Right lobe of liver (tissue), 6 donors: Measurements from ENCODE around the gene OPHN1. TPM values are rescaled to one million over a fixed set of nuclear protein-coding genes. Genes with fewer than 3 reads are reported as not detected.

Source experiments
- ATAC-seq, 4 donors: fragments of 200-7000 bp; cut with Tn5 transposase; one replicate each; pipeline ENCODE4 v1.9.1; 2020; ENCODE audit warnings: mild to moderate bottlenecking in 4 of 4, moderate library complexity in 4 of 4
- DNase-seq, 3 donors: peaks; one replicate each; pipeline ENCODE4 v3.0.0-alpha.2; 2020
- H3K27ac ChIP-seq, 3 donors: fragments of 200-600 bp; one replicate each; pipeline ENCODE4 v1.8.0; 2022
- H3K27me3 ChIP-seq, 2 donors: fragments of 200-600 bp; one replicate each; pipeline ENCODE4 v1.8.0; 2022
- H3K36me3 ChIP-seq, 4 donors: fragments of 200-600 bp; sonication (generic) in 1 of 4; one replicate each; pipeline versions ENCODE4 v1.5.1 to v1.8.0; 2017 to 2022; ENCODE audit warnings: control low read depth in 1 of 4
- H3K4me1 ChIP-seq, 4 donors: fragments of 200-600 bp; sonication (generic) in 1 of 4; one replicate each; pipeline versions ENCODE4 v1.5.1 to v1.8.0; 2017 to 2022; ENCODE audit warnings: control low read depth in 1 of 4
- H3K4me3 ChIP-seq, 3 donors: fragments of 200-600 bp; one replicate each; pipeline ENCODE4 v1.8.0; 2022
- H3K9me3 ChIP-seq, 4 donors: fragments of 200-600 bp; sonication (generic) in 1 of 4; one replicate each; pipeline versions ENCODE4 v1.5.1 to v1.8.0; 2017 to 2022; ENCODE audit warnings: control low read depth in 1 of 4
- POLR2A ChIP-seq: fragments of 450-650 bp; IDR thresholded peaks from one replicate; pipeline ENCODE4 v1.6.1; 2017; ENCODE audit warnings: antibody characterized with exemption, mild to moderate bottlenecking
- WGBS: methylation state at CpG from one replicate; pipeline ENCODE4 v1.1.6; 2018; ENCODE audit warnings: low coverage, low lambda C conversion rate; ENCODE audit not compliant: insufficient coverage; ENCODE audit errors: missing lambda C conversion rate; 5-methylcytosine and 5-hydroxymethylcytosine counted together
- intact Hi-C, 2 donors: fragments of 100-400 bp; cut with DNase I; formaldehyde crosslinking; loops; one replicate each; pipeline versions ENCODE4 v1.11.2 to v1.14.1; 2022
- total RNA-seq, 6 experiments: library from RNA; depleted of rRNA in 2 of 6; stranded (reverse); fragments of >200 nt in 2 of 6; fragmentation: NEBNext Ultra II Directional in 3 of 6; extraction: Animal tissue kit (Norgen Biotek cat#: 25700) in 3 of 6; gene quantifications; one replicate each; pipeline versions ENCODE4 v1.1.0 to v1.2.4, GENCODE V29; 2016 to 2023
- TF ChIP-seq, protein P1 (sequence below), 4 donors: fragments of 200-600 bp in 3 of 4; fragments of 450-650 bp in 1 of 4; IDR thresholded peaks; one replicate each; pipeline versions ENCODE4 v1.5.1 to v1.8.0; 2016 to 2022; ENCODE audit warnings: antibody characterized with exemption in 4 of 4, mild to moderate bottlenecking in 2 of 4
- donor health status: DM: no; HTN: yes; CAD: no.
- donor health status: DM: no; HTN: no; CAD: no.
- donor health status: DM: no; HTN: no; CAD: no.
- donor health status: DM: no; HTN: yes; CAD: no.
- donor health status: DM: no; HTN: yes; CAD: no.

Gene OPHN1
- total RNA-seq, 6 experiments from 2014 or later = 0.47 to 1.2 (median 0.81) TPM

DNA sequence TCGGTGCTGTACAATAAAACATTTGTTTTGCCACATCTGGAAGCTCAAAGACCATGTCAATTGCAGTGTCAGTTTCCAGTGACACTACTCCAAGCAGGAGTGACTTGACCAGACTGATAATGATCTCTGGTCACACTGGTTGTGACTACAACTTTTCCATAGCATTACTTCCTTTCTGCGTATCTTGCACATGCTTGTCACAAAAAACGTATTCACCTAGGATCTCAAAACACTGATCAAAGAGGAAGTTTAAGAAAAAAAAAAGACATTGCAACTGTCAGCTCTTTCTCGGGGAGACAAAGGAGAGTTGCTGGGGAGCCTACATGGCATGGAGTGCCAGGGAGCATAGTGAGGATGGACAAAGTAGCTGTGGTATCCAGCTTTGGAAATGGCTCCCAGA, 60.6 kb downstream of the OPHN1 start:
- TF ChIP-seq POLR2A = no peak
- TF ChIP-seq, protein P1, sequence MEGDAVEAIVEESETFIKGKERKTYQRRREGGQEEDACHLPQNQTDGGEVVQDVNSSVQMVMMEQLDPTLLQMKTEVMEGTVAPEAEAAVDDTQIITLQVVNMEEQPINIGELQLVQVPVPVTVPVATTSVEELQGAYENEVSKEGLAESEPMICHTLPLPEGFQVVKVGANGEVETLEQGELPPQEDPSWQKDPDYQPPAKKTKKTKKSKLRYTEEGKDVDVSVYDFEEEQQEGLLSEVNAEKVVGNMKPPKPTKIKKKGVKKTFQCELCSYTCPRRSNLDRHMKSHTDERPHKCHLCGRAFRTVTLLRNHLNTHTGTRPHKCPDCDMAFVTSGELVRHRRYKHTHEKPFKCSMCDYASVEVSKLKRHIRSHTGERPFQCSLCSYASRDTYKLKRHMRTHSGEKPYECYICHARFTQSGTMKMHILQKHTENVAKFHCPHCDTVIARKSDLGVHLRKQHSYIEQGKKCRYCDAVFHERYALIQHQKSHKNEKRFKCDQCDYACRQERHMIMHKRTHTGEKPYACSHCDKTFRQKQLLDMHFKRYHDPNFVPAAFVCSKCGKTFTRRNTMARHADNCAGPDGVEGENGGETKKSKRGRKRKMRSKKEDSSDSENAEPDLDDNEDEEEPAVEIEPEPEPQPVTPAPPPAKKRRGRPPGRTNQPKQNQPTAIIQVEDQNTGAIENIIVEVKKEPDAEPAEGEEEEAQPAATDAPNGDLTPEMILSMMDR (IDR thresholded peaks at IDR 0.05) = no peak
- intact Hi-C loops = no loop called here

DNA sequence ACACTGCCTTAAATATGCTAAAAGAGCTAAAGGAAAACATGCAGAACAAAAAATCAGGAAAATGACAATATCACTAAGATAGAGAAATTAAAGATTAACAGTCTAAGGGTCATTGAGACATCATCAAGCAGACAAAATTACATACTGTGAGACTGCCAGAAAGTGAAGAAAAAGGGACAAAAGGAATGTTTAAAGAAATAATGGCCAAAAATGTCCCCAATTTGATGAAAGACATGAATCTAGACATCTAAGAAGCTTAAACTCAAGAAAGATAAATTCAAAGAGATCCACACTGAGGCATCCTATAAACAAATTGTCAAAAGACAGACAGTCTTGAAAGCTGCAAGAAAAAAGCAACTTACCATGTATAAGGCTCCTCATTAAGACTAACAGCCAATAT, 63.7 kb downstream of the OPHN1 start:
- H3K4me1 ChIP-seq = no peaks in the 10 kb centered on the region
- H3K9me3 ChIP-seq = no peaks in the 10 kb centered on the region
- no peak for TF ChIP-seq POLR2A
- no peak overlapping the region for H3K4me3 ChIP-seq
- ATAC-seq (no peak), DNase-seq (no peak)
- no peaks in the 10 kb centered on the region for H3K27me3 ChIP-seq
- no peaks in the 10 kb centered on the region for H3K36me3 ChIP-seq
- H3K27ac ChIP-seq = no peak overlapping the region
- intact Hi-C loops = no loop called here

More for the DNA sequence above, 60.6 kb downstream of the OPHN1 start:
- Histone ChIP-seq H3K27me3 (no peaks in the 10 kb centered on the region), H3K36me3 (no peaks in the 10 kb centered on the region), H3K4me3 (no peak overlapping the region), H3K9me3 (no peaks in the 10 kb centered on the region), H3K27ac (no peak overlapping the region), H3K4me1 (no peaks in the 10 kb centered on the region)
- WGBS = 63% methylated on average over 4 of the region's 4 CpGs
- DNase-seq (no peak), ATAC-seq (no peak)

DNA sequence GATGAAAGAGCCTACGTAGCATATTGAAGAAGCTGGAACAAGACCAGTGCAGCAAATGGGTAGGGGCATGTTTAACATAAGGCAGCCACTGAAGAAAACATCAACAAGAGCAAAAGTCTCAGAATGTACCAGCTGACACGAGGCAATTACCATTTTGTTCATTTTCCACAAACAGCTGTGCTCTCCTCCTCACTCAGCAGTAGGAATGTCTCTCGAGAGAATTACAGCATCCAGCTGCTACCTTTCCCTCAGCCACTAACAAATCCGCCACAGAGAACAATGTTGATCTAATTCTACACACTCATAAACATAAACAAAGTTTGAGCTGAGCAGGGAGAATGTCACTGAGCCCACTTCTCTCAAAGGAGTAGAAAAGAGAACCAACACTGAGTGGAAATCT, 68.0 kb downstream of the OPHN1 start:
- Histone ChIP-seq H3K27me3 (no peaks in the 10 kb centered on the region), H3K27ac (no peak overlapping the region), H3K9me3 (no peaks in the 10 kb centered on the region), H3K36me3 (no peaks in the 10 kb centered on the region), H3K4me1 (no peaks in the 10 kb centered on the region), H3K4me3 (no peak overlapping the region)
- intact Hi-C loops = no loop called here
- 56% methylated on average over 4 of the region's 4 CpGs for WGBS
- ATAC-seq = no peak
- no peak for TF ChIP-seq POLR2A
- TF ChIP-seq, protein P1 (IDR thresholded peaks at IDR 0.05) = no peak
- no peak for DNase-seq

DNA sequence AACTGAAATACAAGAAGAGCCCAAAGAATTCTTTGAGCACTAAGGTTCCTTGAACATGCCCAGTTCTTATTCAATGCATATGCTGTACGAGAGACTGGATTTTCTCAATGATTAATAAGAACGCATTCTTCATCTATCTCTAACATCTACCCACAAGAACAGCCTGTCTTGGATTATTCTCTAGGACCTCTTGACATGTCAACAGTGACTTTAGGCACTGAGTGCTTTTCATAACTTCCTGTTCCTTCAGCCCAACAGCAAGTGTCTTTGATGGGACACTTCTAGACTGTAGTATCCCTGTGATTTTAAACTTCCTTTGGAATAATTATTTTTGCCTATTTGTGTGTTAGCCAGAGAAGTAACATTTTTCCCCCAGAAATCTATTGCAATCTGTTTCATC, 69.3 kb downstream of the OPHN1 start:
- no peaks in the 10 kb centered on the region for H3K9me3 ChIP-seq
- DNase-seq (no peak), ATAC-seq (no peak)
- no peaks in the 10 kb centered on the region for H3K4me1 ChIP-seq
- TF ChIP-seq POLR2A = no peak
- TF ChIP-seq, protein P1 (IDR thresholded peaks at IDR 0.05) = no peak
- 56% methylated on average over 2 of the region's 2 CpGs for WGBS
- no peak overlapping the region for H3K27ac ChIP-seq
- H3K27me3 ChIP-seq = no peaks in the 10 kb centered on the region
- intact Hi-C loops = no loop called here
- H3K36me3 ChIP-seq = no peaks in the 10 kb centered on the region
- H3K4me3 ChIP-seq = no peak overlapping the region

DNA sequence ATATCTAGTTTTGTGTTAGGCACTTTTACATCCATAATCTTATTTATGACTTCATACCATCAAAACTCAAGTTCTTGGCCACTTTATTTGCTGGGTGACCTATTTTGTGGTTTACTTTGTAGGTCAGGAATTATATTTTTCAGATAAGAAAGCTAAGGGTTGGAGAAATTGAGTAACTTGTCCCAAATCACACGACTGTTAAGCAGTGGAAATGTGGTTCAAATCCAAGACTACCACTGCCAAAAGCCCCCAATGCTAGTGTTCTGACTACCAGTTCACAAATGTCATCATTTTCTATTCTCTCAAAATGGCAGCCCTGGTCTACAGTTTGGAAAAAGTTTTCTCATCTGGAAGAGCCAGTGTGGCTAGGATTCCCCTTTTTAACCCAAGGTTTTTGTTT, 74.6 kb downstream of the OPHN1 start:
- H3K36me3 ChIP-seq = no peaks in the 10 kb centered on the region
- no peaks in the 10 kb centered on the region for H3K4me1 ChIP-seq
- no peaks in the 10 kb centered on the region for H3K27me3 ChIP-seq
- no peak overlapping the region for H3K27ac ChIP-seq
- intact Hi-C loops = no loop called here
- WGBS = 36% methylated on average over 1 of the region's 1 CpG
- no peak for ATAC-seq
- no peak for DNase-seq
- no peaks in the 10 kb centered on the region for H3K9me3 ChIP-seq
- no peak for TF ChIP-seq POLR2A
- TF ChIP-seq, protein P1 (IDR thresholded peaks at IDR 0.05) = no peak
- no peak overlapping the region for H3K4me3 ChIP-seq
